ENCODE results near the gene SORCS2.

SORCS2 gene

GRCh38 chr4:7733201-7733600 lies 540.9 kb downstream of the SORCS2 start:
- no peak for DNase-seq (ENCODE audit: low read depth in 2 of 2)

DNA sequence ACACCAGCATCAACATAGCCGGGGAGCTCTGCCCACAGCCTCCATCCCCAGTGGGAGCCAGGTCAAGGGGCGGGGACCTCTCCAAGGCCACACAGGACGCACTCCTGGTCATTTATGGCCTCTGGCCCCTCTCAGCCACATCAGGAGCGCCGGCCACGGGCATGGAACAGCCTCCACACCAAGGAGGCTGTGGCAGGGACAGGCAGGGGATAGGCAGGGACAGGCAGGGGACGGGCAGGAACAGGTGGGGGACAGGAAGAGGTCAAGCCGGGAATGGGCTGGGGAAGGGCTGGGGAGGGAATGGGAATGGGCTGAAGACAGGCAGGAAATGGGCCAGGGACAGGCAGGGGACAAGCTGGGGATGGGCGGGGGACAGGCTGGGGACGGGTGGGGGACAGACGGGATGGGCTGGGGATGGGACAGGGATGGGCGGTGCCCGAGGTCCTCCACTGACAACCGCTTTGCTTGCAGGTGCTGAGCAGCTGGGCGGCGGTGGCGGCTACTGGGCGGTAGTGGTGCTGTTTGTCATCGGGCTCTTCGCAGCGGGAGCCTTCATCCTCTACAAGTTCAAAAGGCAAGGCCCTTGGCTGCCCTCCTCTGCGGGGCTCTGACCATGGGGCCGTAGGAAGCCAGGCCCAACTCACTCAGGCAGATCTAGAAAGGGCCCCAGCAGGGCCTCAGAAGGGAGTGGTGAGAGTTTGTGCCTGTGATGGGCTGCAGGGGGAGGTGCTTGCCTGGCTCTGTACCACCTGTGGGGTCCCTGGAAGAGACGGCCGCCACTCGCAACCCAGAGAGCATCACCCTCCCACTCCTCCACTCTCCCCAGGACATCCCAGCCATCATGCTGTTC lies 541.7 kb downstream of the SORCS2 start:
- no peak for DNase-seq (ENCODE audit: low read depth in 2 of 2)

DNA sequence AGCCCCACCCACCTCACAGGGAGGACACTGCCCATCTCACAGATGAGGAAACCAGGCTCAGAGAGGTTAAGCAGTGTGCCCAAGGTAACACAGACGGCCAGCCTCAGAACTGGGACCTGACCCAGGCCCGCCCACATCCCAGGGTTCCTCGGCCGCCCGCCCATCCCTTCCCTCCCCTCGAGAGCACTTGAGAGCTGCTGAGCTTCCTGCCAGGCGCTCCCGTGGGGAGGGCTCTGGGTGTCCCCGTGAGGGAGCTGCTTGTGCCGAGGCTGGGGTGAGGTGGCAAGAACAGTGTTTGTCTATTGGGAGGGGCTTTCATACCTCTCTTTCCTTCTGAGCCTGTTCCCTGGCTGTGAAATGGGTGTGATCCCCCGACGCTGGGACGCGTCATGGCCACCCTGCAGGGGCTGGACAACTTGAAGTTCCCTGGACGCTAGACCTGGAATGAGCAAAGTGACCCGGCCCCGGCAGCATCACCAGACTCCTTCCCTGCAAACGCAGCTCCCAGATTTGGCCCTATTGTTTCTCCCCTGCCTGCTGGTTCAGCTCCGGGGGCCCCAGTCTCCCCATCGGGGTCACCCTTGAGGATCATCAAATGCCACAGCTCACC lies 542.4 kb downstream of the SORCS2 start:
- DNase-seq (ENCODE audit: low read depth in 2 of 2) = no peak

GRCh38 chr4:7735395-7735794 lies 543.1 kb downstream of the SORCS2 start:
- no peak for DNase-seq (ENCODE audit: low read depth in 2 of 2)

DNA sequence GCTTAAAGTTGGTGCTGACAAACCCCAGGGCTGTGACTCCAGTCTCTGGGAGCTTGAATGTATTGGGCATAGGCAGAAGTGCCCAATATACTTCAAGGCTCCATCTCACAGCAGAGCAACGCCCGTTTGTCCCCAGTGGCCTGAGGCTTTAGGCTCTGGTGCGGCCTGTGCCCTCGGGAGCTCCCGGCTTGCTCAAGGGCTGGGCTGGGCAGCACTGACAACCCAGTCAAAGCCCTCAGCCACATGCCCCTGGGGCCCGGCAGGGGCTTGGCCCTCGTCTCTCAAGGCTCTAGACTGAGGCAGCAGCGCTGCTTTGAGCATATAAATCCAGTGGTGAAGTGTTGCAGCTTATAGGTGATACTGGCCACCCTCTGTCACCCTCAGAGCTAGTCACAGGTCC lies 543.6 kb downstream of the SORCS2 start:
- DNase-seq (ENCODE audit: low read depth in 2 of 2) = no peak

- DNase-seq (ENCODE audit: low read depth in 2 of 2) = no peak
These were observed 544.3 kb downstream of the SORCS2 start for GRCh38 chr4:7736436-7737267.

- no peak for DNase-seq (ENCODE audit: low read depth in 2 of 2)
These were observed 544.9 kb downstream of the SORCS2 start for GRCh38 chr4:7737268-7737645.

DNA sequence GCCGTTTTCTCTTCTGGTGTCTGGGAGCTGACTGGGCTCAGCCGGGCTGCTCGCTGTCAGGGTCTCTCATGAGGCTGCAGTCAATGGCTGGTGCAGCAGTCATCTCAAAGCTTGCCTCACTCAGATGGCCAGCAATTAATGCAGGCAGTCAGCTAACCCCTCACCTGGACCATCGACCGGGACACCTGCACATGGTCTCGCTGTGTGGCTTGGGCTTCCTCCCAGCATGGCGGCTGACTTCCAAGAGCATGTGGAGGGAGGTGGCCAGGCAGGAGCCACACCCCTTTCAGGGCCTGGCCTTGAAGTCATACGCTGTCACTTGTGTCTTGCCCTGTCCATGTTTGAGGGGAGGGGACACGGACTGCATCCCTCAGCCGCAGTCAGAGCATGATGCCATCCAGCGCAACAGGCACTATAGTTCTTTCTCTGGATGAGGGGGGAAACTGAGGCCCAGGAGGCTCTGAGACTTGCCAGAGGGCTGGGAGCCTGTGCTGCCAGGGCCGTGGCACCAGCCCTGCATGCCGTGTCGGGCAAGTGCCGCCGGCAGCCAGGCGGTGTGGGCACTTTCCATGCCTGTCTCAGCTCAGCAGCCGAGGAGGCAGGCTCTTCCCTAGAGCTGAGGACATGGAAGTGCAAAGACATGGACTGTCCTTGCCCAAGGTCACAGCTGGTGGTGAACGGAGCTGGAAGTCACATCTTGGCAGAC lies 545.6 kb downstream of the SORCS2 start:
- DNase-seq (ENCODE audit: low read depth in 2 of 2) = no peak

GRCh38 chr4:7738458-7739076 lies 546.2 kb downstream of the SORCS2 start:
- DNase-seq (ENCODE audit: low read depth in 2 of 2) = no peak

DNA sequence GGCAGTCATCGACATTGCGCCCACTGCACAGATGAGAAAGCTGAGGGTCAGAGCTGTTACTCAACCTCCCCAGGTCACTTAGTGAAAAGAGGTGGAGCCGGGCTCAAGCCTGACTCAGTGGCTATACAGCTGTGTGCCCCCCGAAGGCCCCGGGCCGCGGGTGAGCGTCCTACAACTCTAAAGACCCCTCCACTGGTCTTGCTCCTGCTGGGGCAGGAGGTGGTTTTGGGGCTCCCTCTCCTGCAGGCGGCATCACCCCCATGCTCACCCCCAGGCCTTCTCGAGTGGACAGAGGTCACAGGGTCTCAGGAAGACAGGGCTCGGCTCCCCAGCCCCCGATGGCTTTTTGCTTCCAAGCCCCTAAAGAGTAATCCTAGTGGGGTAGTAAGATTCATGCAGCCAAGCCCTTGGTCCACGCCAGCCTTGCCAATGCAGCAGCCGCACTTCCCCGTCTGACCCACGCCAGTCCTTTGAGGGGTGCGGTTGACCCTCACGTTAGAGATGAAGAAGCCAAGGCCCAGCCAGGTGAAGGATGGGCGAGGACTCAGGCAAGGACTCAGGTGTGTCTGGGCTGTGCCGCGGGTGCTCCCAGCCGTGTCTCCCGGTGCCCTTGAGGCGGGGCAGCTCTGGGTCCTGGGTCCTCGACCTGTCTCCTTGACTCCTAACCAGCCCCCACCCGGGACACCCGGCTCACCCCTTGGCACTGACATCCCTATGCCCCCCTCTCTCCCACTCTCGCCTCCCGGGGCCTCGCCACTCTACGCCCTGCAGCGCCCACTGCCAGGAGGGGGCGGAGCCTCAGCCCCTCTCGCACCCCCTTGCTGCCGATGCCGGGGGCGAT lies 547.0 kb downstream of the SORCS2 start:
- DNase-seq (ENCODE audit: low read depth in 2 of 2) = no peak

GRCh38 chr4:7739918-7740865 lies 547.9 kb downstream of the SORCS2 start:
- DNase-seq (ENCODE audit: low read depth in 2 of 2) = no peak

GRCh38 chr4:7740866-7741525 lies 548.7 kb downstream of the SORCS2 start:
- no peak for DNase-seq (ENCODE audit: low read depth in 2 of 2)

- DNase-seq (ENCODE audit: low read depth in 2 of 2) = no peak
These were observed 549.8 kb downstream of the SORCS2 start for GRCh38 chr4:7741946-7742806.

- DNase-seq (ENCODE audit: low read depth in 2 of 2) = no peak
These were observed 550.5 kb downstream of the SORCS2 start for GRCh38 chr4:7742807-7743280.

DNA sequence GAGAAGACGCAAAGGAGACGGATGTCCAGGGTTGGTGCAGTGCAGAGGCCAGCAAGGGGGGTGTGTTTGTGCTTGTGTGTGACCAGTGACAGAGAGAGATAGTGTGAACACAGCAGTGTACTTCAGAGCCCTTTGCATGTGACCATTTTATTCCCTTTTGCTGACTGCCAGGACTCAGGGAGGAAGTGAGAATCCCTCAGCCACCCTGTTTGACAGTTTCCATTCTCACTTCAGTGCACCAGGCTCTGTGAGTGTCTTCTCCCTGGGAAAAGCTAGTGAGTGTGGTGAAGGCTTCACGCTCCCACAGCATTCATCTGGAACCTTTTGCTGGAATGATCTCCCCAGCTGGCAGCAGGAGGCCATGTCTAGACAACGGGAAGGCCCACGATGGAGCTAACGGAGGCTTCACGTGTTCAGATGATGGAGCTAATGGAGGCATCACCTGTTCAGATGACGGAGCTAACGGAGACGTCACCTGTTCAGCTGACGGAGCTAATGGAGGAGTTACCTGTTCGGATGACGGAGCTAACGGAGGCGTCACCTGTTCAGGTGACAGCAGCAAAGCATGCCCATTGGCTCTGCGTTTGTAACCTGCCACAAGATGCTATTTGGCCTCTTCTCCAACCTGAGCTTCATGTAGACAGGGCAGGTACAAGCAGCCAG lies 551.9 kb downstream of the SORCS2 start:
- DNase-seq (ENCODE audit: low read depth in 2 of 2) = no peak

DNA sequence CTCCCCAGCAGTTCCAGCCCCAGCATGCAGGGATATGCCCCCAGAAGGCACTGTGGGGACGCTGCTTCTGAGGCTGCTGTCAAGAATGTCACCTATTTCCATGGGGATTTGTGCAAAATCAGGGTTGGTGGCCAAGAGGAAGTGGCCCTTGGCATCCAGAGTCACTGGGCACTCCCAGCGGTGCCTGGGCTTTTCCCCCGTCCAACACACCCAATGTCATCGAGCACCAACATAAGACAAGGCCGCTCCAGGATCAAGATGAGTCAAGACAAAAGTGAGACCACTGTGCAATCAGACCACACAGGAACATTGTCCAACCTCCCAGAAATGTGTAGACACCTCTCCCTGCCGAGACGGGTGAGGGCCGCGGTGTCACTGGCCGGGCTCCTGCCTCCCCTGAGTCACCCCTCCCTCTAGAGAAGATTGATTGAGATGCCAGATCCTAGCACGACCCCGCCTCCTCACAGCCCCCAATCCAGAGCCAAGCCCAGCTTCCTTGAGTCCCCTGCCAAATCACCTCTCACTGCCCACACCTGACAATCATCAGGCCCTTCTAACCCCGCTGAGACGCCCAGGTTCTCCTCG lies 553.1 kb downstream of the SORCS2 start:
- no peak for DNase-seq (ENCODE audit: low read depth in 2 of 2)
